NK-92 (cell line): ENCODE results near the gene PPP1R1A.

Experiments
- DNase-seq: peaks from one replicate; lab custom pipeline; 2025; ENCODE audit not compliant: unreplicated experiment; lab: John Stamatoyannopoulos, UW

The PPP1R1A gene

GRCh38 chr12:54572881-54573280 lies 15.6 kb downstream of the PPP1R1A start:
- DNase-seq, result no peak

GRCh38 chr12:54571193-54572188 lies 17.0 kb downstream of the PPP1R1A start:
- no peak for DNase-seq

GRCh38 chr12:54569995-54570528 lies 18.4 kb downstream of the PPP1R1A start:
- DNase-seq, result no peak

GRCh38 chr12:54569072-54569471 lies 19.4 kb downstream of the PPP1R1A start:
- DNase-seq, result no peak

GRCh38 chr12:54566792-54567191 lies 21.7 kb downstream of the PPP1R1A start:
- no peak for DNase-seq

GRCh38 chr12:54565986-54566544 lies 22.4 kb downstream of the PPP1R1A start:
- no peak for DNase-seq

GRCh38 chr12:54565310-54565985 lies 23.0 kb downstream of the PPP1R1A start:
- DNase-seq, result no peak

- DNase-seq, result no peak
Measured at GRCh38 chr12:54564768-54565167, 23.7 kb downstream of the PPP1R1A start.

- DNase-seq, result no peak
Measured at GRCh38 chr12:54563787-54564186, 24.7 kb downstream of the PPP1R1A start.

GRCh38 chr12:54562750-54563356 lies 25.6 kb downstream of the PPP1R1A start:
- DNase-seq, result no peak

- DNase-seq, result no peak
Measured at GRCh38 chr12:54561164-54561563, 27.3 kb downstream of the PPP1R1A start.

- peak; percentile 21 for DNase-seq
Measured at GRCh38 chr12:54560374-54560858, 28.0 kb downstream of the PPP1R1A start.

- no peak for DNase-seq
Measured at GRCh38 chr12:54558759-54559158, 29.7 kb downstream of the PPP1R1A start.

GRCh38 chr12:54558311-54558710 lies 30.1 kb downstream of the PPP1R1A start:
- DNase-seq, result no peak

- no peak for DNase-seq
Measured at GRCh38 chr12:54555670-54556257, 32.7 kb downstream of the PPP1R1A start.

- DNase-seq, result no peak
Measured at GRCh38 chr12:54549774-54550451, 38.5 kb downstream of the PPP1R1A start.

GRCh38 chr12:54546511-54546910 lies 41.9 kb downstream of the PPP1R1A start:
- no peak for DNase-seq

- no peak for DNase-seq
Measured at GRCh38 chr12:54544743-54545142, 43.7 kb downstream of the PPP1R1A start.

GRCh38 chr12:54543526-54543925 lies 44.9 kb downstream of the PPP1R1A start:
- no peak for DNase-seq

GRCh38 chr12:54541751-54542290 lies 46.6 kb downstream of the PPP1R1A start:
- no peak for DNase-seq
